A673 (cell line): ENCODE data around the gene DDR2.

Experiments used
- CTCF ChIP-seq: fragments of 300-800, 200-600 bp; sonication (generic); conservative IDR thresholded peaks from 2 replicates; pipeline ENCODE4 v1.5.1; 2017; ENCODE audit warnings: low read depth, mild to moderate bottlenecking, antibody characterized with exemption, low read length, moderate library complexity, mixed read lengths
- EZH2 ChIP-seq: fragments of 200-600 bp; sonication (generic); IDR thresholded peaks from 2 replicates; pipeline ENCODE4 v1.6.1; 2017; ENCODE audit warnings: borderline replicate concordance, low read depth, mild to moderate bottlenecking, mixed read lengths, antibody characterized with exemption, low read length; ENCODE audit not compliant: poor library complexity, severe bottlenecking

DNA sequence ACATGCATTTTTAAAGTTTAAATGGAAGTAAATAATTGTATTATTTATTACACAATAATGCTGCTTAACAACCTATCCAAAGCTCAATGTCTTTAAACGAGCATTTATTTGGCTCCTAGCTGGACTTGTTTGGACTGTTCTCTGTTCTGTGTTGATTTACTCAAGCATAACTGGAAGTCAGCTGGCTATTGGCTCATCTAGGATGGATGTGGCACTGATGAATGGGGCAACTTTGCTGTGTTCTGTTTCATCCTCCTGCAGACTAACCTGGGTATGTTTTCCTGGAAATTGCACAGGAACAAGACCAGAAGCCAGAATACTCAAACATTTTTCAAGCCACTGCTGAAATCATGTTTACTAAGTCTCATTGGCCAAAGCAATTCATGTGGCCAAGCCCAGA, 87.4 kb downstream of the DDR2 start:
- TF ChIP-seq EZH2 (no peak), CTCF (no peak)
